GM12872 (cell line): ENCODE measurements around the gene ERICH4.

Experiments
- TF ChIP-seq, protein P1 (sequence below): IDR thresholded peaks from 3 replicates; pipeline ENCODE4 v1.5.1; 2011; ENCODE audit warnings: low read depth, mild to moderate bottlenecking, low read length, moderate library complexity; ENCODE audit not compliant: insufficient read depth

Gene ERICH4

DNA sequence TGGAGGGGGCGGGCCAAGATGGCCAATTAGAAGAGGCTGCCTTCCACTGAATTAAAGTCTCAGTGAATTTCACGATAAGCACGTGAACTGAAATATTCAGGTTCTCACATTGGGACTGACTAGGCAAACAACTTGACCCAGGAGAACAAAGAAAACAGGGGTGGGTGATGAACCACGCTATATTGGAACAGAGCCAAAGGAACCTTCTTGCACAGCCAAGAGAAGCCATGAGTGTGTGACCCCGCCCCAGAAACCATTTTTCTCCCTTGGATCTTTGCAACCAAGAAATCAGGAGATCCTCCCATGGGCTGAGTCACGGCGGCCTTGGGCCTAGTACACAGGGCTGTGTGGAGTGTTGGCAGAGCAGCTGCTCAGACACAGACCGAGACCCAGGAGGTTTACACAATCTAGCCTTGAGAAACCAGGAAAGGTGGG lies 36.8 kb downstream of the ERICH4 start:
- TF ChIP-seq, protein P1, sequence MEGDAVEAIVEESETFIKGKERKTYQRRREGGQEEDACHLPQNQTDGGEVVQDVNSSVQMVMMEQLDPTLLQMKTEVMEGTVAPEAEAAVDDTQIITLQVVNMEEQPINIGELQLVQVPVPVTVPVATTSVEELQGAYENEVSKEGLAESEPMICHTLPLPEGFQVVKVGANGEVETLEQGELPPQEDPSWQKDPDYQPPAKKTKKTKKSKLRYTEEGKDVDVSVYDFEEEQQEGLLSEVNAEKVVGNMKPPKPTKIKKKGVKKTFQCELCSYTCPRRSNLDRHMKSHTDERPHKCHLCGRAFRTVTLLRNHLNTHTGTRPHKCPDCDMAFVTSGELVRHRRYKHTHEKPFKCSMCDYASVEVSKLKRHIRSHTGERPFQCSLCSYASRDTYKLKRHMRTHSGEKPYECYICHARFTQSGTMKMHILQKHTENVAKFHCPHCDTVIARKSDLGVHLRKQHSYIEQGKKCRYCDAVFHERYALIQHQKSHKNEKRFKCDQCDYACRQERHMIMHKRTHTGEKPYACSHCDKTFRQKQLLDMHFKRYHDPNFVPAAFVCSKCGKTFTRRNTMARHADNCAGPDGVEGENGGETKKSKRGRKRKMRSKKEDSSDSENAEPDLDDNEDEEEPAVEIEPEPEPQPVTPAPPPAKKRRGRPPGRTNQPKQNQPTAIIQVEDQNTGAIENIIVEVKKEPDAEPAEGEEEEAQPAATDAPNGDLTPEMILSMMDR, result no peak

DNA sequence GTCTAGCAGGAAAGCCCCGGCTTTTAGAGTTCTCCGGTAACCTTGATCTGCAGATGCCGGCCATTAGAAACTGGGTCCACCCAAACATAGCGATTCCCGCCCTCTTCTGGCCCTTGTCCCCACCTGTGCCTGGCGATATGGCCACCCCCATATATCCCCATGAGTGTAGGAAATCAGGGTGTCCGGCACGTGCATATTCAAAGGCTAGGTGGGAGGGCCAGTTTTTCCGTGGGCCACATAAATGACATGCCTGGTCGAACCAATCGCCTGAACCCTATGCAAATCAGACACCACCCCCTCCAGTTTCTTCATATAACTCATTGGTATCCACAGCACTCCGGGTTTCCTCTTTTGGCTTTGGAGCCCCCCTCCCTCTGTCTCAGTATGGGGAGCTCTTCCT lies 37.4 kb downstream of the ERICH4 start:
- TF ChIP-seq, protein P1, result no peak

GRCh38 chr19:41484822-41485221 lies 41.9 kb downstream of the ERICH4 start:
- TF ChIP-seq, protein P1, result no peak

- TF ChIP-seq, protein P1, result no peak
Measured at GRCh38 chr19:41492843-41493242, 49.9 kb downstream of the ERICH4 start.
